Heart left ventricle (tissue), 13 donors: ENCODE measurements around the gene GIT2.

ENCODE experiments used
- POLR2A ChIP-seq, 2 donors: fragments of 450-650 bp; IDR thresholded peaks; one replicate each; pipeline ENCODE4 v1.6.1; 2017; ENCODE audit warnings: antibody characterized with exemption in 2 of 2, mild to moderate bottlenecking in 2 of 2, moderate library complexity in 2 of 2
- TF ChIP-seq, protein P1 (sequence below), 12 donors: fragments of 200-600 bp; sonication (generic) in 4 of 12; IDR thresholded peaks; one replicate each; pipeline versions ENCODE4 v1.5.0 to v1.8.0; 2018 to 2022; ENCODE audit warnings: antibody characterized with exemption in 12 of 12, mild to moderate bottlenecking in 5 of 12
- donor health status: ischemic (EF 13 %, LVEDD 7.1; RV severe dilation, severe dysfunction).
- donor health status: DM: no; HTN: yes; CAD: no.
- donor health status: DM: no; HTN: no; CAD: no.
- donor health status: ischemic (EF 25% LVEDD 6.9; RV normal size, moderate dysfunction).
- donor health status: ischemic (EF 25% LVEDD 5.7; RV mildly dilated, moderate dysfunction).
- donor health status: ischemic (EF 35%, LVEDD 5.7; RV mildly dilated, moderate dysfunction).
- donor health status: nonischemic (EF 11% LVEDD 7.7; RV severe dilation, severe dysfunction).
- donor health status: DM: yes; HTN: yes; CAD: no.
- donor health status: PGD.
- donor health status: ischemic (EF 29% LVEDD 5.4; RV normal size, mild dysfunction).
- donor health status: nonischemic (EF 23%, LVEDD 6.1; RV moderate dilation, normal function).

GRCh38 chr12:110029290-110029815 is 33.2 kb upstream of the GIT2 start:
- no peak for TF ChIP-seq POLR2A (IDR thresholded peaks at IDR 0.05)
- TF ChIP-seq, protein P1, sequence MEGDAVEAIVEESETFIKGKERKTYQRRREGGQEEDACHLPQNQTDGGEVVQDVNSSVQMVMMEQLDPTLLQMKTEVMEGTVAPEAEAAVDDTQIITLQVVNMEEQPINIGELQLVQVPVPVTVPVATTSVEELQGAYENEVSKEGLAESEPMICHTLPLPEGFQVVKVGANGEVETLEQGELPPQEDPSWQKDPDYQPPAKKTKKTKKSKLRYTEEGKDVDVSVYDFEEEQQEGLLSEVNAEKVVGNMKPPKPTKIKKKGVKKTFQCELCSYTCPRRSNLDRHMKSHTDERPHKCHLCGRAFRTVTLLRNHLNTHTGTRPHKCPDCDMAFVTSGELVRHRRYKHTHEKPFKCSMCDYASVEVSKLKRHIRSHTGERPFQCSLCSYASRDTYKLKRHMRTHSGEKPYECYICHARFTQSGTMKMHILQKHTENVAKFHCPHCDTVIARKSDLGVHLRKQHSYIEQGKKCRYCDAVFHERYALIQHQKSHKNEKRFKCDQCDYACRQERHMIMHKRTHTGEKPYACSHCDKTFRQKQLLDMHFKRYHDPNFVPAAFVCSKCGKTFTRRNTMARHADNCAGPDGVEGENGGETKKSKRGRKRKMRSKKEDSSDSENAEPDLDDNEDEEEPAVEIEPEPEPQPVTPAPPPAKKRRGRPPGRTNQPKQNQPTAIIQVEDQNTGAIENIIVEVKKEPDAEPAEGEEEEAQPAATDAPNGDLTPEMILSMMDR (IDR thresholded peaks at IDR 0.05), result no peak
